Dedifferentiated amniotic fluid mesenchymal stem cell (primary cell): ENCODE results near the gene INPP4B.
A peak's percentile ranks its signal among the peaks of the same experiment; 100 is the strongest.

Source experiments
- DNase-seq: peaks from one replicate; pipeline ENCODE4 v3.0.0-alpha.2; 2016; ENCODE audit errors: extremely low spot score

The INPP4B gene

GRCh38 chr4:142231787-142232186 lies 614.3 kb downstream of the INPP4B start:
- DNase-seq, result no peak

GRCh38 chr4:142230991-142231390 lies 615.1 kb downstream of the INPP4B start:
- DNase-seq, result no peak

DNA sequence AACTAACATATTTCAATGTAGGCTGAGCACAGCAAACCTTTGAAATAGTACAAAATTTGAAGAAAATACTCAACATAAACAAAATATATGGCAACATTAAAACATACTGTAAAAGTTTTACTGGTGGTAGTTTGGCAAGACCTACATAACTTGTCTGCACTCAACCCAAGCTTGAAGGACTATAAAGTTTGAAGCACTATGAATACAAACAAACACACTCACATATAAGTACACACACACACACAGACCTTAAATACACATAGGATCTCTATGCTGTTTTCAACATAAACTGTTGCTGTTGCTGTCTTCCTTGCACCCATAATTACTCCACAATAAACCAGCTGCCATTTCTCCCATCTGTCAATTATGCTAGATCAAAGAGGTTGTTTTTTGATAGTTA lies 620.1 kb downstream of the INPP4B start:
- no peak for DNase-seq

DNA sequence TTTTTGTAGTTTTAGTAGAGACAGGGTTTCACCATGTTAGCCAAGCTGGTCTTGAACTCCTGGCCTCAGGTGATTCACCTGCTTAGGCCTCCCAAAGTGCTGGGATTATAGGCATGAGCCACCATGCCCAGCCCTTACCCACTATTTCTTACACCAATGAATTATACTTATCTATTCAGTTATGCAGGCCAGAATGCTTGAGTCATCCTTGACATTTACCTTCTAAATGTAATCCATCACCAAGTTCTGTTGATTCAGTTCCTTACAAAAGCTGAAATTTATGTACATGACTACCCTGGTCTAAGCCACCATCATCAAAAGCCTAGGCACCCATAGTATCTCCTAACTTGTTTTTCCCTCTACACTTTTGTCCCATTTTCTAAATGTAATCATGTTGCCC lies 624.0 kb downstream of the INPP4B start:
- no peak for DNase-seq

GRCh38 chr4:142218726-142219125 lies 627.4 kb downstream of the INPP4B start:
- no peak for DNase-seq

DNA sequence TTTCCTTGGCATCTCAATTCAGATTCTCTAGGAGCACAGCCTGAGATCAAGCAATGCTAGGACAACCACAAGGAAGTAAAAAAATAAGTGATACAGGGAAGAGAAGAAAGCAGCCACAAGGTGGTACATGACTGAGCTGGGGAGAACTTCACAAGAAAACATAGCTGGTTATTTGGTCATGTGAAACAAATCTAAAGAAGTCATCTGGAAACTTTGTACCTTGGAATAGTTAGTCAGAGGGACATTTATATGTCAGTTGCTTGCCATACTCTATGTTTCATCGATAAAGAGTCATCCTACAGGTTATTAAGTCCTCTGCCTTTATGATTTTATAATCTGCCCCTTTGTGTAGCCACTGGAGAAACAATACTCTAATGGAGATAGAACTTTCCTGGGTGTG lies 634.7 kb downstream of the INPP4B start:
- no peak for DNase-seq

DNA sequence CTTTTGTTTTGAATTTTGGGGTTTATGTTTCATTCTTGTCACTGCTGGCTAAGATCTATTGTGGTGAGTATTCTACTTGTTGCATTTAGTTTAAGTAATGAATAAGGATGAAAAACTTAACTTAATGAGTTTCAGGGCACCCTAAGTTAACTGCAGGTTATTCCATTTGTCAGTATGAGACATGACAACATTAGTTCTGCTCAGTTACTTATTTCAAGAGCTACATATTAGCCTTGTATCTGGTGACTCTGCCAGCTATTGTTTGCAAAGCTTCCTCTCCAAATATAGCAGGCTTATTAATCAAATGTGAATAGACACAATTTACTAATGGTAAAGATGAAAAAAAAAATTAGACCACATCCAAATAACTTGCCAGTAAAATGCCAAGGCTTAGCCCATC lies 642.6 kb downstream of the INPP4B start:
- no peak for DNase-seq

GRCh38 chr4:142202404-142203332 lies 643.4 kb downstream of the INPP4B start:
- no peak for DNase-seq

DNA sequence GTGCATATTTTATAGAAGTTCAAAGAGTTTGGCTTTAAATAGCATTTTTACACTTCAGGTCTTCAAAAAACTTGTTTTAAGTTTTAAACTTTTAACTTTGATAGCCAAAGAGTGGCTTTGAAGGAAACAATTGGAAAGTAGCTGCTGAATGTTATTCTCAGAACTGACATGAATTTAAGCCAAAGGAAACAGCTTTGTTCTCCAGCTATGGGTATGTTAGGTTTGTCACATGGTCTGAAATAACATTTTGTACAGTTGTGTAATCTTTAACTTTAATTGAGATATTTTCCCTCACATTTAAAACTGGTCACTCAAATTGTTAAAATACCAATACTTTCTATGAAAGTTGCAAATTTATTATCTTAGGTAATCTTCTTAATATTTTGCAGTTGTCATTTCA lies 645.1 kb downstream of the INPP4B start:
- DNase-seq, result no peak

DNA sequence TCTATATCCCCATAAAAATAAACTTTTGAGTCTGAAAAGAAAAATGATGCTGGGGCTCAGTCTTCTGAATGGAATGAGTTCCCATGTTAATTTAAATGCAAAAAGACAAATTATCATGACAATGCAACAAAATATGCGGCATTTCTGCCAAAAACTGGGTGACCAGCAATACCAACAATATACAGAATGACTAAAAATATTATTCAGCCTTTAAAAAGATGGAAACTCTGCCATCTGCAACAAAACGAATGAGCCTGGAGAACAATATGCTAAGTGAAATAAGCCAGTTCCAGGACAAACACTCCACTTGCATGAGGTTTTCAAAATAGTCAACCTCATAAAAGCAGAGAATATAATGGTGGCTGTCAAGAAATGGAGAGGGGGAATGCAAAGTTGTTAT lies 651.2 kb downstream of the INPP4B start:
- peak; percentile 19 for DNase-seq

GRCh38 chr4:142191901-142192300 lies 654.2 kb downstream of the INPP4B start:
- no peak for DNase-seq

DNA sequence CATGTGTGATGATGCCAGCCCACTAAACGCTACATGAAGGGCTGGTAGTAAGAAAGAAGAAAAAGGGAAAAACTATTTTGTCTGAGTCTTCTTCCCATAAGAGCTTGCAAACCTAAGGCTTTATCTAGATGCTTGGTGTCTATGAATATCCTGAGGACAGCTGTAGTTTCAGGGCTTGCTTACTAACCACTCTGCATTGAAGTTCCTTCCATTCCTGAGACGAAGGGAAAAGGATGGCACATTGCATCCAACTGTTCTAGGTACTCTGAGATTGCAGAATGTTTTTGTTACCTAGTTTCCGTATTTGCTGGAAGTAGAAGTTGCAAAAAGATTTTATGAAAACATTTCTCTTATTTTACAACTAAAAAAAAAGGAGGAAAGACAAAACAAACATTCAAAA lies 665.1 kb downstream of the INPP4B start:
- no peak for DNase-seq

DNA sequence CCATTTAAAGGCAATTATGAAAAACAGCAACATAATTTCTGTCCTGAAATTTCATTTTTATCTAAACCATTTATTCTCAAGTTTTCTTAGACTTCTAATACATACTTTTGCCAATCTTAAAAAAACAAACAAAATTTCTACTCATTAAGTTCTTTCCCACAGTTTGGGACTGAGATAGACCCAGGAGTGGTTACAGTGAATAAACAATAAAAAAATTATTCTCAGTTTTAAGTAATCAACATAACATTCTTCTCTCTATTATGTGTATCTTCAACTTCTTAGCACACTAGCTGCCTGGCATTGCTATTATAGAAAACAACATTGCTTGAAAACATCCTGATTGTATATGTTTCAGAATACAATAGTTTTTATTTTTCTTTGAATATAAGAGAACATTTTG lies 676.9 kb downstream of the INPP4B start:
- no peak for DNase-seq

GRCh38 chr4:142168181-142168580 lies 677.9 kb downstream of the INPP4B start:
- peak; percentile 64 for DNase-seq

- DNase-seq, result no peak
Observed at GRCh38 chr4:142164767-142165500, 681.2 kb downstream of the INPP4B start.

DNA sequence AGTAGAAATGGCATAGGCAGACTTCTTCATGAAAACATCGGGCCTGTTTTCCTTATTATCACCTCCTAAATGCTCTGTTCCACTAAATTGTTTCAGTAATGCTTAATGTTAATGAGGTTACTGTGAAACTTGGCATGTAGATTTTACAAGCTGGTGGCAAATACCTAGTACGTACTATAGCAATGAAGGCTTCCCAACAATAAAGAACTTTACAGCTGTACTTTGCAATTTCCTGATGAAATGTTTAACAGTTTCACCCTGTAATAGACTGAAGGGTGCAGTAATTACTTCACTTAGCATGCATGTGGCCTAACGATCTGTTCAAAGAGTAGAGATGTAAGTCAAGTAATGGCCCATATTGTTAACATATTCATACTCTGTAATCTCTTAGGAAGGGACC lies 685.0 kb downstream of the INPP4B start:
- DNase-seq, result no peak

DNA sequence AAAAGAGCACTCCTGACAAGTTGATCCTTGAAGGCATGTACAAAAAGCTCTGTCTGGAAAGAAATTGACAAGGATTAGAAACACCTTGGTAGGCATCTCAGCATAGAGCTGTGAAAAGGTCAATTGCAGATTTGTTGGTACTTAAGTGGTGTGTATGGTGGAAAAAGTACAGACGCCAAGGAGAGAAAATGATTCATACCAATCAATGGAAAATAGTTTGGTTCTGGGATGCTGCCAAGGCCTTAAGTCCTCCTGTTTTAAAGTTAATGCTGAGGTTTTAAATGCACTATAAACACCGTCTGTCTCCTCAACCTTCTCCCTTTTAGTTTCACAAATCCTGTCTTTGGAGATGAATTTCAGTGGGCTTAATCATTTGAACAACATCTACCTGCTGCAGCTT lies 685.6 kb downstream of the INPP4B start:
- DNase-seq, result no peak

DNA sequence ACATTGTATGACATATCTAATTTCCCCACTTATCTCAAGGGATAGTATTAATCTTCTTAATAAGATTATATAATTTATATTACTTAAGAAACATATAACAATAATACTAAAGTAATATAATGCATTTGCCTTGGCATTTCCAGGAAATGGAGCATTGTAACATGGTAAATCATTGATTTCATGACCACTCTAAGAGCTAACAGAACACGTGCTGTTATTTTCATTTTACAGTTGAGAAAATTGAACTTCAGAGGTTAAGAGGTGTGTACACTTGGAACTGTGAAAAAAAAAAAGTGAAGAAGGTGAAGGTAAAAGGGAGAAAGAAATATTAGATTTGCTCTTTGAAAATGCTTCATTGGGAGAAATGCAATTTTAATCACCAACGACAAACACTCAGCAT lies 687.1 kb downstream of the INPP4B start:
- no peak for DNase-seq

DNA sequence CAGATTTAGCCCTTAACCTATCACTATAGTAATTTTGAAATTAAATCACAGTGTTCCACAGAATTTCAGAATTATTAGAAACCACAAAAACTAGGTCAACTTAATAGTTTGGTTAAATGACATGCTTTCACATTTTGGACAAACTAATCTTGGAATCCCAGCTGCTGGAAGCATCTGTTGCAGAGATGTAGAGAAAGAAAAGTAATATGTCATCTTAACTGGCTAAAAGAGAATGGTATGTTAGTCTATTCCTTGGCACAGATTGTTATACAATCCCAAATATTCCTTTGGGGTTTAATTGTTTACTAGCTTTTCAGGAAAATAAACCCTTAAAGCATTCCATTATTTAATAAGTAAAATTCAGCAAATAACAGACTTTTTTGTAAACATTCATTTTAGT lies 689.8 kb downstream of the INPP4B start:
- no peak for DNase-seq

- DNase-seq, result no peak
Observed at GRCh38 chr4:142155347-142155746, 690.8 kb downstream of the INPP4B start.

DNA sequence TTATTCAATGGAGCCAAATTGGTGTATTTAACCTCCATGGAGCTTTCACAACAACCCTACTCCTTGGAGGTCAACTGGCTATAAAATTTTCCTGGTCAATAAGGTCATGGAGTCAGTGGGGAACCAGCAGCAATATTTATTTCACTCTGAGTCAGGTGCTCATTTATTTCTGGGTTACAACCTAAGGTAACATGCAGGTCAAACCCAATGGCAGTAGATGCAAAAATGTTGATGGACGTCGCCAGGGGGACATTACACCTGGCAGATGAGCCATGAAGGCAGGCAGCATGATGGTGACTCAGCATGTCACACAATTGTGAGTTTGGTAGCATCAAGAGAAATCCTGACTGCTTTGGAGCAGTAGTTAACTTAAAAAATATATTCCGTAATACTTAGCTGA lies 695.6 kb downstream of the INPP4B start:
- DNase-seq, result no peak

DNA sequence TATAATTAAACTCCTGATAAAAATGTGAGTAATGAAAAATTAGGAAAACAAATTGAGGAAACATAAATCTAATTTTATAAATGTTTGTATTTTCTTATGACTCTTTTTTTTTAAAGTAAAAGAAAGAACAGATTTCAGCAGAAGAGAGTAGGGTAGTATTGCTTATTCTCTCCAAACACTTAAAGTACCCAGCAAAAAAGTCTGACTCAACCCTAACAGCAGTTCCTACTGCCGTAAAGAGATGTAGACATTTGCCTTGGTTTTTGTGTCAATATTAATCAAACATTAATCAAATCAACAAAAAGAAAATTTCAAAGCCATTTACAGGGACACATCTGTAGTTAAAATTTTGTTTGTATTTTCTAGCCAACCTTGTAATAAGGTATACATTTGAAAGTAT lies 701.3 kb downstream of the INPP4B start:
- DNase-seq, result no peak

DNA sequence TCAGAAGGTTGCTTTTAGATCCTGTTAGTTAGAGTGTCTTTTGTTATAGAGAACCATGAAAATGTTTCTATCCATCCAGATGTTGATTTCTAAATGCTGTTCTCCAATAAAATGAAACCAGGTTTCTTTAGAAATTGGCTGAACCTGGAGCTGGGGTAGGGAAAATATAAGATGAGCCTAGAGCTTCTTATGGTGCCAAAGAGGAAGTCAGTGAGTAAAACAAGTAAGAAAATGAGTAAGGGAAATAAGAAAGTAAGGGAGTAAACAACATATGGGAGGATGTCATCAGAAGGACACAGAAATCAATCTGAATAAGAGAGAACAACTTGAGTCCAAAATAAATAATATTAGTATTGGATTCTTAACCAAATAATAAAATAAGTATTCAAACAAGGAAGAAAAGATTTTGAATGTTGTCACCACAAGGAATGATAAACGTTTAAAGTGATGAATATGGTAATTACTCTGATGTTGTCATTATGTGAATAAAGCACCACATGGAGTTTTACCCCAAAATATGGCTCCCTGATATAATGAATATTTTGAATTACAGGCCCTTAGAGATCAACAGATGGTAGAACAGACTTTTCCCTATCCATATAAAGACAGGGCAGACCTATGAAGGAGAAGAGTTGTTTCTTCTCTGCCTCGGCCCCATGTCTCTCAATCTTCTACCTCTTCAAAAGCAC lies 703.6 kb downstream of the INPP4B start:
- DNase-seq, result no peak
